ENCODE measurements around the gene ZBED4. TPM values are rescaled to one million over a fixed set of nuclear protein-coding genes. Genes with fewer than 3 reads are reported as not detected.

Gene ZBED4
- total and polyA plus RNA-seq, 4 donors: 2.1 to 10.3 (median 4.8) TPM

DNA sequence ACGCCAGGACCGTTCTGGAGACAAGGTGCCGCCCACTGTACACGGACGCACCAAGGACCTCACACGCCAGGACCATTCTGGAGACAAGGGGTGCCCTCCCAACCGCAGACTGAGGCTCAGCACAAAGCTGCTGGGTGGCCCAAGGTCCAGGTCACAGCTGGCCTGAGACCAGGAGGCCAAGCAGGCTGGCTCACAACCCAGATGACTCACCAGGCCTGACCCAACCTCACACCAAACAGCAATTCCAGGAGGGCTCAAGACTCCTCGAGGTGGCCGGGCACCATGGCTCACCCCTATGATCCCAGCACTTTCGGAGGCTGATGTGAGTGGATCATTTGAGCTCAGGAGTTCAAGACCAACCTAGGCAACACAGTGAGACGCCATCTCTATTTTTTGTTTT lies 40.8 kb upstream of the ZBED4 start:
- H3K27ac ChIP-seq (ENCODE audit: low read depth in 1 of 2, low read length in 2 of 2): no peak overlapping the region
- H3K27me3 ChIP-seq (ENCODE audit: control insufficient read depth in 4 of 4, insufficient read depth in 4 of 4, low read length in 3 of 4): no peaks in the 10 kb centered on the region
- TF ChIP-seq SP1 (IDR thresholded peaks at IDR 0.05) (no peak), HNF4A (conservative IDR thresholded peaks at IDR 0.05) (peak in 1 of 2 donors; percentile 40), MAX (IDR thresholded peaks at IDR 0.05) (no peak), GABPA (IDR thresholded peaks at IDR 0.05 in 1 of 2, conservative IDR thresholded peaks at IDR 0.05 in 1 of 2) (no peak), HNF4G (IDR thresholded peaks at IDR 0.05) (no peak), TAF1 (conservative IDR thresholded peaks at IDR 0.05) (no peak), YY1 (IDR thresholded peaks at IDR 0.05) (no peak), JUND (IDR thresholded peaks at IDR 0.05) (peak; percentile 26), EGR1 (IDR thresholded peaks at IDR 0.05; ENCODE audit: low read depth in 2 of 2) (no peak), RAD21 (IDR thresholded peaks at IDR 0.05) (no peak)
- TF ChIP-seq, protein P1, sequence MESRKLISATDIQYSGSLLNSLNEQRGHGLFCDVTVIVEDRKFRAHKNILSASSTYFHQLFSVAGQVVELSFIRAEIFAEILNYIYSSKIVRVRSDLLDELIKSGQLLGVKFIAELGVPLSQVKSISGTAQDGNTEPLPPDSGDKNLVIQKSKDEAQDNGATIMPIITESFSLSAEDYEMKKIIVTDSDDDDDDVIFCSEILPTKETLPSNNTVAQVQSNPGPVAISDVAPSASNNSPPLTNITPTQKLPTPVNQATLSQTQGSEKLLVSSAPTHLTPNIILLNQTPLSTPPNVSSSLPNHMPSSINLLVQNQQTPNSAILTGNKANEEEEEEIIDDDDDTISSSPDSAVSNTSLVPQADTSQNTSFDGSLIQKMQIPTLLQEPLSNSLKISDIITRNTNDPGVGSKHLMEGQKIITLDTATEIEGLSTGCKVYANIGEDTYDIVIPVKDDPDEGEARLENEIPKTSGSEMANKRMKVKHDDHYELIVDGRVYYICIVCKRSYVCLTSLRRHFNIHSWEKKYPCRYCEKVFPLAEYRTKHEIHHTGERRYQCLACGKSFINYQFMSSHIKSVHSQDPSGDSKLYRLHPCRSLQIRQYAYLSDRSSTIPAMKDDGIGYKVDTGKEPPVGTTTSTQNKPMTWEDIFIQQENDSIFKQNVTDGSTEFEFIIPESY (IDR thresholded peaks at IDR 0.05): no peak
- no peak overlapping the region for H3K4me3 ChIP-seq (ENCODE audit: low read depth in 1 of 3, low read length in 3 of 3)
- H3K4me1 ChIP-seq (ENCODE audit: control insufficient read depth in 4 of 4, insufficient read depth in 4 of 4, low read length in 3 of 4): peaks cover 13 to 41% (median 27%) of the 10 kb centered on the region in 4 donors
- no peaks in the 10 kb centered on the region for H3K9me3 ChIP-seq (ENCODE audit: control insufficient read depth in 4 of 4, low read length in 3 of 4)
- H3K9ac ChIP-seq (ENCODE audit: low read depth in 1 of 2, low read length in 2 of 2): no peak overlapping the region
- WGBS: 92% methylated on average over 11 of the region's 11 CpGs
- H3K36me3 ChIP-seq (ENCODE audit: control insufficient read depth in 4 of 4, insufficient read depth in 3 of 4, low read depth in 1 of 4, low read length in 3 of 4): peaks cover 3 to 12% (median 8%) of the 10 kb centered on the region in 4 donors
- no peak for DNase-seq (ENCODE audit: low spot score)

DNA sequence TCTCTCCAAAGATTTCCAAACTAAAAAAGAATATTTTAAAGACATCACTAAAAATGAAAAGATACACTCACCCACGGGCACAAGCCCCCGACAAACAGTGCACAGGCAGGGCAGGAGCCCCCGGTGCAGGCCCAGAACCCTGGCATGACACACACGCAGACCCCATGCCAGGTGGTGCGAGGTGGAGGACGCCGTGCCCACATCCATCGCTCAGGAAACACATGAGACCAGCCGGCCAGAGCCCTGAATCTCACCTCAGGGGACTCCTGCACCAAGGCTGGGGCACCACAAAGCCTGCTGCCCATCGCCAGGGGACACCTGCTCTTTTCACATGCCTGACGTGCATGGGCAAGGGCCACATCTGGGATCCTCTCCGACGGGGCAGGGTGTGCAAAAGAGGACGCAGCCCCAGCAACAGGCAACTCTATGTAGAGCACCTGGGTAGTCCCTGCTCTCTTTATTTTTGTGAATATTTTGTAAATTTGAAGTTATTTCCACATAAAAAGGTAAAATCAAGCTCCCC lies 39.4 kb upstream of the ZBED4 start:
- H3K9me3 ChIP-seq (ENCODE audit: control insufficient read depth in 4 of 4, low read length in 3 of 4): no peaks in the 10 kb centered on the region
- peaks cover 5 to 19% (median 13%) of the 10 kb centered on the region in 4 donors for H3K36me3 ChIP-seq (ENCODE audit: control insufficient read depth in 4 of 4, insufficient read depth in 3 of 4, low read depth in 1 of 4, low read length in 3 of 4)
- TF ChIP-seq FOXA1 (IDR thresholded peaks at IDR 0.05) (no peak), NR2F2 (IDR thresholded peaks at IDR 0.05) (no peak), EGR1 (IDR thresholded peaks at IDR 0.05; ENCODE audit: low read depth in 2 of 2) (no peak), GABPA (IDR thresholded peaks at IDR 0.05 in 1 of 2, conservative IDR thresholded peaks at IDR 0.05 in 1 of 2) (no peak), TAF1 (conservative IDR thresholded peaks at IDR 0.05) (no peak), FOXA2 (IDR thresholded peaks at IDR 0.05) (no peak), ATF3 (IDR thresholded peaks at IDR 0.05) (no peak), JUND (IDR thresholded peaks at IDR 0.05) (no peak), RAD21 (IDR thresholded peaks at IDR 0.05) (no peak)
- H3K4me1 ChIP-seq (ENCODE audit: control insufficient read depth in 4 of 4, insufficient read depth in 4 of 4, low read length in 3 of 4): peaks cover 13 to 36% (median 25%) of the 10 kb centered on the region in 4 donors
- H3K27ac ChIP-seq (ENCODE audit: low read depth in 1 of 2, low read length in 2 of 2): no peak overlapping the region
- 96% methylated on average over 14 of the region's 14 CpGs for WGBS
- no peak overlapping the region for H3K4me3 ChIP-seq (ENCODE audit: low read depth in 1 of 3, low read length in 3 of 3)
- no peak overlapping the region for H3K9ac ChIP-seq (ENCODE audit: low read depth in 1 of 2, low read length in 2 of 2)
- no peaks in the 10 kb centered on the region for H3K27me3 ChIP-seq (ENCODE audit: control insufficient read depth in 4 of 4, insufficient read depth in 4 of 4, low read length in 3 of 4)
- no peak for DNase-seq (ENCODE audit: low spot score)

DNA sequence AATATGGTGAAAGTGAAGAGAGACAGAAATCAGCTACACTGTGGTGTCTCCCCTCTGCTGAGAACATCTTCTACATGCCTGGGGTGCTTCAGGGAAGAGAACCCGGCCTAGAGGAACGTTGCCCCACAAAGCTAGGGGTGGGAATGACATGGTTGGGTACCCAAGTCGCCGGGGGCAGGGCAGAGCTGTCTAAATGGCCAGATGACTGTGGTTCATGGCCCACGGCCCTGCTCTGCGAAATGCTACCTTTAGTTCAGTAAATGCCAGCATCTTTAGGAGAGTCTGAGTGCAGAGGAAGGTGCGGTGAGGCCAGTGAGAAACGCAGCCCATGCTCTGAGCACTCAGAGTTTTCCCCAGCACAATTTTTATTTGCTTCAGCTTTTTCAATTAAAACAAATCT lies 38.8 kb upstream of the ZBED4 start:
- no peak for TF ChIP-seq HNF4A (conservative IDR thresholded peaks at IDR 0.05)
- TF ChIP-seq YY1 (IDR thresholded peaks at IDR 0.05): no peak
- TF ChIP-seq FOXA2 (IDR thresholded peaks at IDR 0.05): no peak
- TF ChIP-seq, protein P2, sequence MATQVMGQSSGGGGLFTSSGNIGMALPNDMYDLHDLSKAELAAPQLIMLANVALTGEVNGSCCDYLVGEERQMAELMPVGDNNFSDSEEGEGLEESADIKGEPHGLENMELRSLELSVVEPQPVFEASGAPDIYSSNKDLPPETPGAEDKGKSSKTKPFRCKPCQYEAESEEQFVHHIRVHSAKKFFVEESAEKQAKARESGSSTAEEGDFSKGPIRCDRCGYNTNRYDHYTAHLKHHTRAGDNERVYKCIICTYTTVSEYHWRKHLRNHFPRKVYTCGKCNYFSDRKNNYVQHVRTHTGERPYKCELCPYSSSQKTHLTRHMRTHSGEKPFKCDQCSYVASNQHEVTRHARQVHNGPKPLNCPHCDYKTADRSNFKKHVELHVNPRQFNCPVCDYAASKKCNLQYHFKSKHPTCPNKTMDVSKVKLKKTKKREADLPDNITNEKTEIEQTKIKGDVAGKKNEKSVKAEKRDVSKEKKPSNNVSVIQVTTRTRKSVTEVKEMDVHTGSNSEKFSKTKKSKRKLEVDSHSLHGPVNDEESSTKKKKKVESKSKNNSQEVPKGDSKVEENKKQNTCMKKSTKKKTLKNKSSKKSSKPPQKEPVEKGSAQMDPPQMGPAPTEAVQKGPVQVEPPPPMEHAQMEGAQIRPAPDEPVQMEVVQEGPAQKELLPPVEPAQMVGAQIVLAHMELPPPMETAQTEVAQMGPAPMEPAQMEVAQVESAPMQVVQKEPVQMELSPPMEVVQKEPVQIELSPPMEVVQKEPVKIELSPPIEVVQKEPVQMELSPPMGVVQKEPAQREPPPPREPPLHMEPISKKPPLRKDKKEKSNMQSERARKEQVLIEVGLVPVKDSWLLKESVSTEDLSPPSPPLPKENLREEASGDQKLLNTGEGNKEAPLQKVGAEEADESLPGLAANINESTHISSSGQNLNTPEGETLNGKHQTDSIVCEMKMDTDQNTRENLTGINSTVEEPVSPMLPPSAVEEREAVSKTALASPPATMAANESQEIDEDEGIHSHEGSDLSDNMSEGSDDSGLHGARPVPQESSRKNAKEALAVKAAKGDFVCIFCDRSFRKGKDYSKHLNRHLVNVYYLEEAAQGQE (IDR thresholded peaks at IDR 0.05): no peak
- no peak for TF ChIP-seq SP1 (IDR thresholded peaks at IDR 0.05)
- TF ChIP-seq TAF1 (conservative IDR thresholded peaks at IDR 0.05): no peak
- TF ChIP-seq MAX (IDR thresholded peaks at IDR 0.05): no peak
- no peak for TF ChIP-seq NR2F2 (IDR thresholded peaks at IDR 0.05)
- no peak for TF ChIP-seq CTCF (IDR thresholded peaks at IDR 0.05; ENCODE audit: low read depth, low read length, missing input control)
- WGBS: 86% methylated on average over 8 of the region's 8 CpGs
- H3K9ac ChIP-seq (ENCODE audit: low read depth in 1 of 2, low read length in 2 of 2): no peak overlapping the region
- H3K9me3 ChIP-seq (ENCODE audit: control insufficient read depth in 4 of 4, low read length in 3 of 4): no peaks in the 10 kb centered on the region
- peaks cover 13 to 34% (median 25%) of the 10 kb centered on the region in 4 donors for H3K4me1 ChIP-seq (ENCODE audit: control insufficient read depth in 4 of 4, insufficient read depth in 4 of 4, low read length in 3 of 4)
- H3K4me3 ChIP-seq (ENCODE audit: low read depth in 1 of 3, low read length in 3 of 3): no peak overlapping the region
- no peak for DNase-seq (ENCODE audit: low spot score)
- peaks cover 5 to 19% (median 13%) of the 10 kb centered on the region in 4 donors for H3K36me3 ChIP-seq (ENCODE audit: control insufficient read depth in 4 of 4, insufficient read depth in 3 of 4, low read depth in 1 of 4, low read length in 3 of 4)
- H3K27ac ChIP-seq (ENCODE audit: low read depth in 1 of 2, low read length in 2 of 2): no peak overlapping the region
- no peaks in the 10 kb centered on the region for H3K27me3 ChIP-seq (ENCODE audit: control insufficient read depth in 4 of 4, insufficient read depth in 4 of 4, low read length in 3 of 4)
